ENCODE measurements around the gene CYP4A11.
"Not testable (repeated sequence)": the region's sequence is repeated elsewhere in the genome, so short reads cannot be mapped to it uniquely, and the experiment has no call there.

GRCh38 chr1:46953847-46954246 is 12.6 kb upstream of the CYP4A11 start:
- TF ChIP-seq CTCF (IDR thresholded peaks at IDR 0.05; ENCODE audit: borderline replicate concordance, extremely low read depth, low read length, poor library complexity, severe bottlenecking); EZH2 (IDR thresholded peaks at IDR 0.05; ENCODE audit: borderline replicate concordance, low read depth, low read length, severe bottlenecking): not testable (repeated sequence)

Measured in DND-41 (cell line).